MV-4-11 (cell line): ENCODE results near the gene CISD2.
"Not testable (repeated sequence)": the region's sequence is repeated elsewhere in the genome, so short reads cannot be mapped to it uniquely, and the experiment has no call there.

Source experiments
- DNase-seq: peaks from one replicate; lab custom pipeline; 2025; lab: John Stamatoyannopoulos, UW

Gene CISD2, protein sequence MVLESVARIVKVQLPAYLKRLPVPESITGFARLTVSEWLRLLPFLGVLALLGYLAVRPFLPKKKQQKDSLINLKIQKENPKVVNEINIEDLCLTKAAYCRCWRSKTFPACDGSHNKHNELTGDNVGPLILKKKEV

GRCh38 chr4:102868781-102869568, at the start of gene CISD2:
CISD2 (plus strand) TSS chr4:102868992; CDS start chr4:102869085, 93 bp downstream.
- peak; percentile 87 for DNase-seq

GRCh38 chr4:102819100-102819499, 49.7 kb upstream of the CISD2 start:
- not testable (repeated sequence) for DNase-seq

- DNase-seq, result no peak
These were observed 49.0 kb upstream of the CISD2 start for GRCh38 chr4:102819588-102820365.

GRCh38 chr4:102823464-102823863, 45.3 kb upstream of the CISD2 start:
- DNase-seq, result no peak

DNA sequence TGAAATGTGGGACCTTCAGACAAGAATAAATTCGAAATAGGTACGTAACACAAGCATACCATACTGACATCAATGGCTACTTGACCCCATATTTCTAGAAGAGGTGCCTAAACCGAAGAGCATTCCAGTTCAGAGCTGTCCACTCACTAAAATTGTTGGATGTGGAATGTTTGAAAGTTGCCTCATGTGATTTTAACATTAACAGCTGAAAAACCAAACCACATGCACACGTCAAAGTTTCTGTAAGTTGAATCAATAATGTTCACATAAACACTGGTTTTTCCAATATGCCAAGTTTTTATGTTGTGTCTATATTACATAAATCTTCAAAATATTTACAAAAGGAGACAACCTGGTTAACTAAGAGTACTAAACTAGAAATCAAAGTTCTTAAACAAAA, 44.9 kb upstream of the CISD2 start:
- DNase-seq, result no peak

DNA sequence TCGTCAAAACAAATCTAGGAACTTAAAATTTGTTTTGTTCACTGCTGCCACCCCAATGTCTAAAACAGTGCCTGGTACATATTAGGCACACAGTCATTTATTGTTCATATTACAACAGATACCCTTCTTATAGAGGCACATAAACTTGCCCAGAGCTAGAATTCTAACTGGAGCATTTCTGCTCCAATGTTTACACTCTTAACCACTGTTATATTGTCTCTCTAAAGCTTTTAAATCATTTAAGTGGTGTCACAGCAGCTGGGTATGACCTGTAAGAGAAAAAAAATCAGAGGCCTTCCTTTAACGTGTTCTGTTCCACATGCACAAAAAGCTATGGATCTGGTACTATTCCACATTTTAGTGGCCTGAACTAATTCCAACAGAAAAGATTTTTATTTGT, 44.4 kb upstream of the CISD2 start:
- DNase-seq, result no peak

GRCh38 chr4:102825261-102826091, 43.3 kb upstream of the CISD2 start:
- peak; percentile 73 for DNase-seq

- DNase-seq, result no peak
These were observed 42.5 kb upstream of the CISD2 start for GRCh38 chr4:102826105-102826889.

DNA sequence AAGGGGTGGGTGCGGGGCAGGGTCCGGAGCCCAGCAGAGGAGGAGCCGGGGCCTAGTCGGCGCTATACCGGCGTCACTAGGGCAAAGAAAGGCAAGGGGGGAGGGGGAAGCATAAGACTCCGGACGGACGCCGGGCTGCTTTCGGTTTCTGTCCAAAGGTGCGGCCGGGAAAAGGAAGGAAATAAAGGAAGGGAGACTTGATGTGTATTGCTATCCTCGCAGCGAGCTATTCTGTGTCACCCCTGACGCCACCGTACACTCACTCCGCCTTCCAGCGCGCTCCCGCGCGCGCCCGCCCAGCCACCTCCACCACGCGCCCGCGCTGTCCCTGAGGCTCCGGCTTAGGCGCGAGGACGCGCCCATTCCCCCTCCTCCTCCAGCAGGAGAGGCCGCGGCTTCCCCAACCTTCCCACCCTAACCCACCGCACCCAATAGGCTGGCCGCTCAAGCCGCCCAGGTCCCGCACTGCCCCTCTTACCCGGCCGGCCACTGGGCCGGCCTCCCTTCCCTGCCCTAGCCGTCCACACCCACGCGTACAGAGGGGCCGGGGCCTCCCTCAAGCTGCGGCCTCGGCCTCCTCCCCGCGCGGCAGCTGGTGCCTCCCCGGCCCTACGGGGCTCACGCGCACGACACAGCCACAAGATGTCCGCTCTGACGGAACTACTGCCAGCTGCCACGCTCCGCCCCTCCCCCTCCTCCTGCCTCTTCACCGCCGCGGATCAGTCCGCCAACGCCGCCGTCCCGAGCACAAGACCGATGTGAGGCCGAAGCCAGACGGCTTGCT, 41.7 kb upstream of the CISD2 start, which contains the start of gene UBE2D3:
TSS of gene UBE2D3 (minus strand) at position 662 of the 784 bp plus-strand sequence. CDS start 1,043 bp downstream, outside the sequence.
- DNase-seq, result peak; percentile 87

DNA sequence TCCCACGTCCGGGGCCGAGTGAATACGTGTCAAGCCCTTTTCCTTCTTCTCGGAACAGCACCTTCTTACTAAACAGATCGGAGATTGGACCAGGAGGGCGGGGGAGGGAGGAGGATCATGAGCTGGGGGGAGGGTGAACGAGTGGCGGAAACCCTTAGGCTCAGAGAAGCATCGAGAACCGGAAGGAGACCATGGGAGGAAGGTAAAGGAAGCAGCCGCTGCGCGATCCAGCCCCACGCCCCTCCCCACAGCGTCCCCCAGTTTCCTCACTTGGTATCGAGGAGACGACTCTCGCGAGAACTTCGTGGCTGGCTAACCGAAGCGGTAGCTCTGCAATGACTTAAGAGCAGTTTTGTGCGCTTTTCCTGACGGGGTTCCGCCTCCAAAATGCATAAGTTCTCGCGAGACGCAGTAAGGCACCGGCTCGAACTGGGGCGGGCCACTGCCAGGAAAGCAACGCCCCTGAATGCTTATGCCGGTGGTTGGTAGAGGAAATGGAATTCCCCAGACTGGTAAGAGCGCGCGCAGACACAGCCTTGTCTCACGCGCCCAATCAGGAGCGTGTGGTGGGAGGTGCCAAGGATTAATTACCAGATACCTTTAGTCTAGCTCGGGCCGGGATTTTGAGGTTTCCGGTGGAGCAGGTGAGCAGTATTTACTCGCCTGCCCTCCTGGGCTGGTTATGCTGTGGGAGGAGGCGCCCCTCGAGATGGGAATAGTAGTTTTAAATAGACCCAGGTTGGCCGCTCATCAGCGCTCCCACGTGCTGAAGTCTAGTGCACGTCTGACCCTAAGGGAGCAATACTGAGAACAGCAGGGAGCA, 40.9 kb upstream of the CISD2 start:
- peak; percentile 100 for DNase-seq

- no peak for DNase-seq
These were observed 40.3 kb upstream of the CISD2 start for GRCh38 chr4:102828497-102828808.

- no peak for DNase-seq
These were observed 39.0 kb upstream of the CISD2 start for GRCh38 chr4:102829803-102830202.

DNA sequence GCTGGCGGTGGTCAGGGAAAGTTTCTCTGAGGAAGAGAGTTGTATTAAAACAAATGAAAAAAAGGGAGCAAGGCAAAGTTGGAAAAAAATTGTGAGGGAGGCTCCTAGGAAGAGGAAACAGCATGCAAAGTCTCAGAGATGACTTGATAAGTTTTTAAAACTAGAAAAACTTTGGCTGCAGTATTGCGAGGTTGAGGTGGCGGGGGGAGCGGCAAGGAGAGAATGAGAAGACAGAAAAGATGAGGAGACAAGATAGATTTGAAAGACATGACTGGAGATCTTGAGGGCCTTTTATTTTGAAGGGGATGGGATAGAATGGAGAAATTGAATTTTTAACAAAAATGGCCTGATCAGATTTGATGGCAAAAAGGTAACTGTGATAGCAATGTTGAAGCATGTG, 36.7 kb upstream of the CISD2 start:
- no peak for DNase-seq

DNA sequence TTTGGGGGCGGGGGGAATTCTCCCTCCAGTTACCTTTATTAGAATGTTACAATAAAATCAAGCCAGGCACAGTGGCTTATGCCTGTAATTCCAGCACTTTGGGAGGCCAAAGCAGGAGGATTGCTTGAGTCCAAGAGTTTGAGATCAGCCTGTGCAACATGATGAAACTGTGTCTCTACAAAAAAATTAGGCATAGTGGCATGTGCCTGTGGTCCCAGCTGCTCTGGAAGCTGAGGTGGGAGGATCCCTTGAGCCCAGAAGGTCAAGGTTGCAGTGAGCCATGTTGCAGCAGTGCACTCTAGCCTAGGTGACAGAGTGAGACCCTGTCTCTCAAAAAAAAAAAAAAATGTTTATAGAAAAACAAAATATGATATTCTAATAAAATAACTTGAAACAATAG, 36.1 kb upstream of the CISD2 start:
- no peak for DNase-seq

DNA sequence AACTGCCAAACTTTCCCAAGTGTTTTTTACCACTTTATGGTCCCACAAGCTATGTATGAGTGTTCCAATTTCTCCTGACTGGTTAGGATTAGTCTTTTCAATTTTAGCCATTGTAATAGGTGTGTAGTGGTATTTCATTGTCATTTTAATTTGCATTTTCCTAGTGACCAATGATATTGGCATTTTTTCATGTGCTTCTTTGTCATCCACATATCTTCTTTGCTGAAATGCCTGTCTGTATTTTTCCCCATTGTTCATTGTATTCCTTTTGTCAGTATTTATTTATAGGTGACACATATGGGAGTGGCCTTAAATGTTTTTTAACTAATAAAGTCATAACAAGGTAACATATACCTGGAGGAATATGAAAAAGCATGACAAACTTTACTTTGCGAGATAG, 32.2 kb upstream of the CISD2 start:
- DNase-seq, result no peak

DNA sequence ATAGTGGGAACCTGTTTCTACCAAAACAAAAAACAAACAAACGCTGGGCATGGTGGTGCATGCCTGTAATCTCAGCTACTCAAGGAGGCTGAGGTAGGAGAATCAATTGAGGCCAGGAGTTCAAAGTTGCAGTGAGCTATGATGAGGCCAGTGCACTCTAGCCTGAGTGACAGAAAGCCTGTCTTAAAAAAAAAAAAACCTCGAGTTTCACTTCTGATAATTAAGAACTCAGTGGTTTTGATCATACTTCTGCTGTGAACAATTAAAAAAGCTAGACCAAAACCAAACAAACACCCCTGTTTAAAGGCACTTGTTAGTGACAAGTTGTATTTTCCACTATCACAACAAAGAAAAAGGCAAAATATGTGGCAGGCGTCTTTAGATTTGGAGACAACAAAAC, 26.4 kb upstream of the CISD2 start:
- DNase-seq, result peak; percentile 39

GRCh38 chr4:102843273-102843672, 25.5 kb upstream of the CISD2 start:
- DNase-seq, result no peak

DNA sequence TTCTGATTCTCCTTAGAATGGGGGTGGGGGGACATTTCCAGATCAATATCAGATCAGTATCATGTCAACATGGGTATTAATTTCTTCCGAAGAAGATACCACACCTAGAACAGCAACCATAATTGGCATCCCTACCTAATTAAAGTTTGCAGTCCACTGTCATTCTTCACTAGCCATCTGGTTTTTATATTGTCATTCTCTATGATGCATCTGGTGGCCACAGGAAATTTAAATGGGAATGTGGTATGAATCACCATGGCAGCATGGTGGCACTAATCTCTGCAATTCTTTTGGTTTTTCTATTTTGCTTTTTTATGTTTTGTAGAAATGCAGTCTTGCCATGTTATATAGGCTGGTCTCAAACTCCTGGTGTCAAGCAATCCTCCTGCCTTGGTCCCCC, 24.9 kb upstream of the CISD2 start:
- no peak for DNase-seq

GRCh38 chr4:102847687-102848086, 21.1 kb upstream of the CISD2 start:
- DNase-seq, result no peak
